SK-N-SH treated with all-trans-retinoic acid at 6 μM for 48 hours (cell line): ENCODE data around the gene TLE7.

Experiments used
- ATAC-seq: fragments of 200-7000 bp; cut with Tn5 transposase; 3 replicates; pipeline ENCODE4 v1.9.1; 2020; ENCODE audit warnings: mild to moderate bottlenecking, moderate library complexity
- BACH2 ChIP-seq: fragments of 250-450 bp; sonication (Bioruptor Pico); IDR thresholded peaks from 2 replicates; pipeline ENCODE4 v1.9.0; 2021; ENCODE audit warnings: mild to moderate bottlenecking, borderline replicate concordance
- CSDC2 ChIP-seq: fragments of 250-450 bp; sonication (Bioruptor Pico); IDR thresholded peaks from 2 replicates; pipeline ENCODE4 v1.5.0; 2020; ENCODE audit warnings: mild to moderate bottlenecking, moderate library complexity
- ISL1 ChIP-seq: fragments of 250-450 bp; sonication (Bioruptor Pico); IDR thresholded peaks from 2 replicates; pipeline ENCODE4 v2.1.2; 2022; ENCODE audit warnings: mild to moderate bottlenecking, moderate library complexity
- OSR1 ChIP-seq: fragments of 250-450 bp; sonication (Bioruptor Pico); IDR thresholded peaks from 2 replicates; pipeline ENCODE4 v1.8.0; 2022; ENCODE audit warnings: moderate library complexity, mild to moderate bottlenecking, inconsistent platforms
- PPARA ChIP-seq: fragments of 250-450 bp; sonication (Bioruptor Pico); IDR thresholded peaks from 2 replicates; pipeline ENCODE4 v1.5.0; 2020; ENCODE audit warnings: mild to moderate bottlenecking, borderline replicate concordance
- RARB ChIP-seq: fragments of 250-450 bp; sonication (Bioruptor Pico); IDR thresholded peaks from 2 replicates; pipeline ENCODE4 v1.8.0; 2021; ENCODE audit warnings: mild to moderate bottlenecking, moderate library complexity
- SNAI2 ChIP-seq: fragments of 250-450 bp; sonication (Bioruptor Pico); IDR thresholded peaks from 2 replicates; pipeline ENCODE4 v1.5.0; 2020; ENCODE audit warnings: mild to moderate bottlenecking, moderate library complexity
- TCF4 ChIP-seq: fragments of 250-450 bp; sonication (Bioruptor Pico); IDR thresholded peaks from 2 replicates; pipeline ENCODE4 v1.8.0; 2021; ENCODE audit warnings: mild to moderate bottlenecking, moderate library complexity, borderline replicate concordance
- TOX ChIP-seq: fragments of 250-450 bp; sonication (Bioruptor Pico); IDR thresholded peaks from 2 replicates; pipeline ENCODE4 v1.8.0; 2021; ENCODE audit warnings: mild to moderate bottlenecking, moderate library complexity, borderline replicate concordance
- TSHZ2 ChIP-seq: fragments of 250-450 bp; sonication (Bioruptor Pico); IDR thresholded peaks from 2 replicates; pipeline ENCODE4 v1.5.0; 2020; ENCODE audit warnings: mild to moderate bottlenecking, moderate library complexity
- ZC3H10 ChIP-seq: fragments of 250-450 bp; sonication (Bioruptor Pico); IDR thresholded peaks from 2 replicates; pipeline ENCODE4 v1.5.1; 2021; ENCODE audit warnings: mild to moderate bottlenecking, moderate library complexity
- ZFP3 ChIP-seq: fragments of 250-450 bp; sonication (Bioruptor Pico); IDR thresholded peaks from 2 replicates; pipeline ENCODE4 v1.5.0; 2020; ENCODE audit warnings: mild to moderate bottlenecking, moderate library complexity
- ZFP30 ChIP-seq: fragments of 450-650 bp; formaldehyde crosslinking; IDR thresholded peaks from 2 replicates; pipeline ENCODE4 v1.5.0; 2022; ENCODE audit warnings: mild to moderate bottlenecking, moderate library complexity
- ZNF565 ChIP-seq: fragments of 450-650 bp; formaldehyde crosslinking; conservative IDR thresholded peaks from 2 replicates; pipeline ENCODE4 v1.5.0; 2020; ENCODE audit warnings: low read depth, mild to moderate bottlenecking, moderate library complexity
- ZNF8 ChIP-seq: fragments of 450-650 bp; formaldehyde crosslinking; IDR thresholded peaks from 2 replicates; pipeline ENCODE4 v1.5.0; 2020; ENCODE audit warnings: mild to moderate bottlenecking, moderate library complexity
- TF ChIP-seq, protein P1 (sequence below): fragments of 250-450 bp; sonication (Bioruptor Pico); IDR thresholded peaks from 2 replicates; pipeline ENCODE4 v1.5.1; 2021; ENCODE audit warnings: mild to moderate bottlenecking, moderate library complexity
- TF ChIP-seq, protein P2 (sequence below): fragments of 250-450 bp; sonication (Bioruptor Pico); IDR thresholded peaks from 2 replicates; pipeline ENCODE4 v1.5.1; 2020; ENCODE audit warnings: low read depth, mild to moderate bottlenecking, moderate library complexity

TLE7 gene

DNA sequence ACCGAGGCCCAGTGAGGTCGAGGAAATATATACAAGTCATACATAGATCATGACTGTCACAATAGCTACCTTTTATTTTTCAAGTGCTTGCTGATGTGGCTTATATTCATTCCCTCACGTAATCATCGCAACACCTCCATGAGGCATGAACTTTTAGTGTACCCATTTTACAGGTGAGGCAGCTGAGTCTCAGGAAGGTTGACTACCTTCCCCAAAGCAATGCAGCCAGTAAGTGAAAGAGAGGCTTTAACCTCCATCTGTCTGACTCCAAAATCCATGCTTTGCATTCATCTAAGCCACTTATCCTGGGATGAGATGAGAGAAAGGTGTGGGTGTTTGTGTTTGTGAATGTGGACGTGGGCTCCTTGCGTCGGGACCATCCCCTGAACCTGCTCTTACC, 52.5 kb downstream of the TLE7 start (continued):
- TF ChIP-seq TOX (no peak), PPARA (CRISPR knock-in tag) (no peak), BACH2 (no peak), ZNF565 (CRISPR knock-in tag) (no peak)

DNA sequence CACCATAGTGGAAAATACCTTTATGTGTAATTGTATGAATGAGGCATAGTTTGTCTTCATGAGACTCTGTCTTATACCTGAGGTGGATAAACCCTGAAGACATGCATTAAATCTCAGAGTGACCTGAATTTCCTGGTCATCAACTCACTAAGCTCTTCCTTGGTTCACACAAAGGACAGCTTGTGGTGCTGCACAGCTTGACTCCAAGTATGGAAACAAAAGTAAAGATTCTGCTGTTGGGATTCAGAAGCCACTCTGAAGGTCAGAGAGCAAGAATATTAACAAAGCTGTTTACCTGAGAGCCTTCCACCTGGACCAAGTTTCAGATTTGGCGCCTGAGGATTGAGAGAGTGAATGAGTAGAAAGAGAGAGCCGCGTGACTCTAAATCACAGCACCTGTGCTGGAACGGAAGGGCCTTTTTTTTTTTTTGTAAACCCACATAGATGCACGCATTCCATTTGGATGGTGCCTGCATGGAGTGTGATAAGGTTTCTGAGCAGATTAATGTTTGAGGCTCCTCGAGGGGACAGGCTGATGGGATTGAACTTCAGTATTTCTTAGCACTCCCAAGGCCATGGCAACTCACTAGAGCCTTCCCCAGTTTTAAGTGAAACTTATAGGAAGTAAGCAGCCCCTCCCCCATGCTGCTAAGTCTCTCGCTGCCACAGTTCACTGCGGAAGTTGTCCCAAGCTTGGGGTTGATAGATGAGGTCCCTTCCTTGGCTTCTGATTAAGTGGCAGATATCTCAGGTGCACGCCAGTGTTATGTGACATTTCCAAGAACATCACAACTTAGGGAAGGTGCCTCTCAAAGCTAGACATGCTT, 54.6 kb downstream of the TLE7 start:
- no peak for ATAC-seq
- TF ChIP-seq RARB (no peak), ISL1 (CRISPR knock-in tag) (no peak), ZNF8 (CRISPR knock-in tag) (no peak), CSDC2 (no peak), BACH2 (no peak)
- TF ChIP-seq, protein P1, sequence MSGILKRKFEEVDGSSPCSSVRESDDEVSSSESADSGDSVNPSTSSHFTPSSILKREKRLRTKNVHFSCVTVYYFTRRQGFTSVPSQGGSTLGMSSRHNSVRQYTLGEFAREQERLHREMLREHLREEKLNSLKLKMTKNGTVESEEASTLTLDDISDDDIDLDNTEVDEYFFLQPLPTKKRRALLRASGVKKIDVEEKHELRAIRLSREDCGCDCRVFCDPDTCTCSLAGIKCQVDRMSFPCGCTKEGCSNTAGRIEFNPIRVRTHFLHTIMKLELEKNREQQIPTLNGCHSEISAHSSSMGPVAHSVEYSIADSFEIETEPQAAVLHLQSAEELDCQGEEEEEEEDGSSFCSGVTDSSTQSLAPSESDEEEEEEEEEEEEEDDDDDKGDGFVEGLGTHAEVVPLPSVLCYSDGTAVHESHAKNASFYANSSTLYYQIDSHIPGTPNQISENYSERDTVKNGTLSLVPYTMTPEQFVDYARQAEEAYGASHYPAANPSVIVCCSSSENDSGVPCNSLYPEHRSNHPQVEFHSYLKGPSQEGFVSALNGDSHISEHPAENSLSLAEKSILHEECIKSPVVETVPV (CRISPR knock-in tag), result no peak

DNA sequence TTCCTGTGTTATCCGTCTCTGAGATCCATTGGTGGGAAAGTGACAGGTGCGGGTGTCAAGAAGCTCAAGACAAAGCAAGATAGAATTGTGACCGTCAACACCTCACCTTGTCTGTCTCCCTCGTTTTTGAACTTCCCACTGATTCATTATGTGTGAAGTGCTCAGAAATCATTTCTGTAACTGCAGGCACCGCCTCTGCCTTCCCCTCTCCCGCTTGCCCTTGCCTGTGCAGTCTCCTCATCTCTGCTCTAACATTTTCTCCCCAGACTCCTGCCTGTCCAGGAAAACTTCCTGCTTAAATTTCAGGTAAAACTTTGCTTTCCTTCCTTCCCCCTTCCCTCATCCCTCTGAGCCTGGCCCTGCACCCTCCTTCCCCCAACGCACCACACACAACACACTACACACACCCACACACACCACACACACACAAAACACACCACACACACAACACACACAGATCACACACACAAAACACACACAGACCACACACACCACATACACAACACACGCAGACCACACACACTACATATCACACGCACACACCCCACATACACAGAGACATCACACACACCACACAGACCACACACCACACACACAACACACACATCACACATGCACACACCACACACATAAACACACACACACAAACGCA, 57.7 kb downstream of the TLE7 start:
- ATAC-seq, result no peak
- TF ChIP-seq ZNF8 (CRISPR knock-in tag) (no peak), CSDC2 (no peak), ZFP30 (CRISPR knock-in tag) (no peak), RARB (no peak), PPARA (CRISPR knock-in tag) (no peak), OSR1 (CRISPR knock-in tag) (no peak), TSHZ2 (CRISPR knock-in tag) (no peak)
- TF ChIP-seq, protein P1 (CRISPR knock-in tag), result no peak

GRCh38 chr16:71383054-71383773, 58.6 kb downstream of the TLE7 start:
- TF ChIP-seq TCF4 (CRISPR knock-in tag), result no peak
- no peak for TF ChIP-seq TSHZ2 (CRISPR knock-in tag)
- TF ChIP-seq ZNF565 (CRISPR knock-in tag), result no peak
- TF ChIP-seq ZC3H10 (CRISPR knock-in tag), result no peak
- no peak for TF ChIP-seq BACH2
- no peak for TF ChIP-seq RARB
- TF ChIP-seq, protein P2, sequence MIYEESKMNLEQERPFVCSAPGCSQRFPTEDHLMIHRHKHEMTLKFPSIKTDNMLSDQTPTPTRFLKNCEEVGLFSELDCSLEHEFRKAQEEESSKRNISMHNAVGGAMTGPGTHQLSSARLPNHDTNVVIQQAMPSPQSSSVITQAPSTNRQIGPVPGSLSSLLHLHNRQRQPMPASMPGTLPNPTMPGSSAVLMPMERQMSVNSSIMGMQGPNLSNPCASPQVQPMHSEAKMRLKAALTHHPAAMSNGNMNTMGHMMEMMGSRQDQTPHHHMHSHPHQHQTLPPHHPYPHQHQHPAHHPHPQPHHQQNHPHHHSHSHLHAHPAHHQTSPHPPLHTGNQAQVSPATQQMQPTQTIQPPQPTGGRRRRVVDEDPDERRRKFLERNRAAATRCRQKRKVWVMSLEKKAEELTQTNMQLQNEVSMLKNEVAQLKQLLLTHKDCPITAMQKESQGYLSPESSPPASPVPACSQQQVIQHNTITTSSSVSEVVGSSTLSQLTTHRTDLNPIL (CRISPR knock-in tag), result no peak
- TF ChIP-seq OSR1 (CRISPR knock-in tag), result no peak
- TF ChIP-seq, protein P1 (CRISPR knock-in tag), result no peak
- no peak for TF ChIP-seq ZFP30 (CRISPR knock-in tag)
- TF ChIP-seq CSDC2, result no peak
- no peak for TF ChIP-seq ISL1 (CRISPR knock-in tag)
- no peak for TF ChIP-seq ZFP3 (CRISPR knock-in tag)
- TF ChIP-seq ZNF8 (CRISPR knock-in tag), result no peak
- no peak for TF ChIP-seq SNAI2 (CRISPR knock-in tag)
- no peak; the same call in 2 of the 3 replicates for ATAC-seq
